OCI-LY1 (cell line): Measurements from ENCODE around the gene ATG4D.

Experiments
- H2AFZ ChIP-seq: fragments of 200-600 bp; sonication (generic), shearing (Covaris generic); 2 replicates; pipeline ENCODE4 v1.6.0; 2014; ENCODE audit warnings: antibody characterized with exemption, mild to moderate bottlenecking, low read length
- H3F3A ChIP-seq: fragments of 200-600 bp; sonication (generic), shearing (Covaris generic); 2 replicates; pipeline ENCODE4 v1.6.0; 2014; ENCODE audit warnings: mild to moderate bottlenecking, antibody characterized with exemption, low read length, moderate library complexity; ENCODE audit not compliant: insufficient read depth
- H3K27ac ChIP-seq: fragments of 200-600 bp; sonication (generic); 2 replicates; pipeline ENCODE4 v1.5.1; 2014; ENCODE audit warnings: low read length, mixed run types, mild to moderate bottlenecking, low read depth; ENCODE audit not compliant: poor library complexity, severe bottlenecking
- H3K27me3 ChIP-seq: fragments of 200-600 bp; sonication (generic); 2 replicates; pipeline ENCODE4 v1.6.0; 2014; ENCODE audit warnings: antibody characterized with exemption, mild to moderate bottlenecking, low read length, moderate library complexity; ENCODE audit not compliant: insufficient read depth
- H3K36me3 ChIP-seq: fragments of 200-600 bp; sonication (generic); 2 replicates; pipeline ENCODE4 v1.6.1; 2014; ENCODE audit warnings: mild to moderate bottlenecking, antibody characterized with exemption, low read length, moderate library complexity, mixed read lengths; ENCODE audit not compliant: insufficient read depth
- H3K4me1 ChIP-seq: fragments of 200-600 bp; sonication (generic); 2 replicates; pipeline ENCODE4 v1.5.1; 2014; ENCODE audit warnings: mild to moderate bottlenecking, low read length, moderate library complexity; ENCODE audit not compliant: insufficient read depth, severe bottlenecking
- H3K4me2 ChIP-seq: fragments of 200-600 bp; sonication (generic), shearing (Covaris generic); 2 replicates; pipeline ENCODE4 v1.6.1; 2014; ENCODE audit warnings: low read length
- H3K4me3 ChIP-seq: fragments of 200-600 bp; sonication (generic); 2 replicates; pipeline ENCODE4 v1.5.1; 2014; ENCODE audit warnings: low read length, low read depth, mild to moderate bottlenecking, mixed read lengths; ENCODE audit not compliant: poor library complexity, severe bottlenecking
- H3K79me2 ChIP-seq: fragments of 200-600 bp; shearing (Covaris generic); 2 replicates; pipeline ENCODE4 v1.6.1; 2016; ENCODE audit warnings: mixed run types, low read length, mixed read lengths; ENCODE audit not compliant: insufficient read depth
- H3K9ac ChIP-seq: fragments of 200-600 bp; sonication (generic), shearing (Covaris generic); 2 replicates; pipeline ENCODE4 v1.6.1; 2014; ENCODE audit warnings: mild to moderate bottlenecking, low read length, mixed read lengths
- H3K9me2 ChIP-seq: fragments of 200-600 bp; sonication (generic), shearing (Covaris generic); 2 replicates; pipeline ENCODE4 v1.6.1; 2014; ENCODE audit warnings: low read depth, mild to moderate bottlenecking, low read length, mixed read lengths
- H3K9me3 ChIP-seq: fragments of 200-600 bp; shearing (Covaris generic); 2 replicates; pipeline ENCODE4 v1.6.1; 2014; ENCODE audit warnings: low read length, mixed read lengths
- H4K20me1 ChIP-seq: fragments of 200-600 bp; sonication (generic), shearing (Covaris generic); 2 replicates; pipeline ENCODE4 v1.6.0; 2016; ENCODE audit warnings: mild to moderate bottlenecking, low read length; ENCODE audit not compliant: insufficient read depth
- CTCF ChIP-seq: fragments of 200-600 bp; sonication (generic), shearing (Covaris generic); IDR thresholded peaks from 2 replicates; pipeline ENCODE4 v1.5.1; 2017; ENCODE audit warnings: mild to moderate bottlenecking, antibody characterized with exemption, low read length, moderate library complexity, mixed read lengths
- EZH2 ChIP-seq: fragments of 200-600 bp; sonication (generic), shearing (Covaris generic); IDR thresholded peaks from 2 replicates; pipeline ENCODE4 v1.8.0; 2017; ENCODE audit warnings: borderline replicate concordance, mixed run types, mild to moderate bottlenecking, antibody characterized with exemption, low read length, moderate library complexity, mixed read lengths

The ATG4D gene

GRCh38 chr19:10565028-10565566 is 21.4 kb downstream of the ATG4D start:
- no peaks in the 10 kb centered on the region for H3K27me3 ChIP-seq
- peak overlapping the region; percentile 85 for H3K4me3 ChIP-seq
- peaks cover 10% of the 10 kb centered on the region for H3K79me2 ChIP-seq
- peak overlapping the region; percentile 77 for H3K27ac ChIP-seq
- H3K4me2 ChIP-seq: peak overlapping the region; percentile 77
- peaks cover 9% of the 10 kb centered on the region; the same call in 1 of the 2 replicates for H3F3A ChIP-seq
- peaks cover 38% of the 10 kb centered on the region for H3K4me1 ChIP-seq
- H3K9ac ChIP-seq: peak overlapping the region; percentile 97
- no peaks in the 10 kb centered on the region for H4K20me1 ChIP-seq
- H3K36me3 ChIP-seq: peaks cover 33% of the 10 kb centered on the region
- no peak for TF ChIP-seq EZH2
- peak; percentile 57 for TF ChIP-seq CTCF
- H2AFZ ChIP-seq: no peak overlapping the region
- no peaks in the 10 kb centered on the region for H3K9me2 ChIP-seq
- no peaks in the 10 kb centered on the region for H3K9me3 ChIP-seq

GRCh38 chr19:10565567-10566407 is 22.1 kb downstream of the ATG4D start, which contains the start of gene KRI1:
KRI1 (minus strand) TSS chr19:10566010; CDS start chr19:10565999, 11 bp downstream.
- Histone ChIP-seq H3K4me3 (peak within 1 kb of the TSS; percentile 85), H4K20me1 (no peaks in the 10 kb centered on the region), H3K36me3 (peaks cover 26% of the 10 kb centered on the region), H3K4me2 (peak within 1 kb of the TSS; percentile 77), H3K79me2 (peaks cover 10% of the 10 kb centered on the region), H2AFZ (no peak within 1 kb of the TSS), H3K9me2 (no peaks in the 10 kb centered on the region), H3F3A (peaks cover 9% of the 10 kb centered on the region; the same call in 1 of the 2 replicates), H3K27ac (peak within 1 kb of the TSS; percentile 86), H3K27me3 (no peaks in the 10 kb centered on the region), H3K9ac (peak within 1 kb of the TSS; percentile 97), H3K9me3 (no peaks in the 10 kb centered on the region), H3K4me1 (peaks cover 38% of the 10 kb centered on the region)
- TF ChIP-seq EZH2: no peak
- TF ChIP-seq CTCF: peak; percentile 12; the same call in 1 of the 2 replicates

GRCh38 chr19:10566408-10566657 is 22.6 kb downstream of the ATG4D start:
- Histone ChIP-seq H3K79me2 (peaks cover 10% of the 10 kb centered on the region), H3K9ac (peak overlapping the region; percentile 25; the same call in 1 of the 2 replicates)

More at GRCh38 chr19:10566408-10566657, 22.6 kb downstream of the ATG4D start:
- H3K9me3 ChIP-seq: no peaks in the 10 kb centered on the region
- H3K4me2 ChIP-seq: peak overlapping the region; percentile 65
- no peak for TF ChIP-seq CTCF
- TF ChIP-seq EZH2: no peak
- peak overlapping the region; percentile 86 for H3K27ac ChIP-seq
- H3K9me2 ChIP-seq: no peaks in the 10 kb centered on the region
- H3K27me3 ChIP-seq: no peaks in the 10 kb centered on the region
- peaks cover 38% of the 10 kb centered on the region for H3K4me1 ChIP-seq
- H3K4me3 ChIP-seq: peak overlapping the region; percentile 45
- no peaks in the 10 kb centered on the region for H4K20me1 ChIP-seq
- peaks cover 20% of the 10 kb centered on the region for H3K36me3 ChIP-seq
- no peak overlapping the region for H2AFZ ChIP-seq
- H3F3A ChIP-seq: peaks cover 9% of the 10 kb centered on the region; the same call in 1 of the 2 replicates
